NCI-H526 (cell line): ENCODE data around the gene C3orf49.

ENCODE experiments used
- DNase-seq, 2 experiments: peaks; one replicate each; lab custom pipeline; 2025; lab: John Stamatoyannopoulos, UW

The C3orf49 gene

GRCh38 chr3:63851287-63851686 is 32.2 kb downstream of the C3orf49 start:
- DNase-seq, result no peak

GRCh38 chr3:63853106-63853505 is 34.0 kb downstream of the C3orf49 start:
- no peak for DNase-seq

GRCh38 chr3:63855333-63855940 is 36.3 kb downstream of the C3orf49 start:
- DNase-seq, result no peak

GRCh38 chr3:63857311-63857710 is 38.2 kb downstream of the C3orf49 start:
- DNase-seq, result no peak

GRCh38 chr3:63860776-63861175 is 41.7 kb downstream of the C3orf49 start:
- no peak for DNase-seq

- DNase-seq, result no peak
Observed at GRCh38 chr3:63861306-63861705, 42.2 kb downstream of the C3orf49 start.

GRCh38 chr3:63862804-63863149 is 43.7 kb downstream of the C3orf49 start:
- no peak for DNase-seq

GRCh38 chr3:63863150-63864007 is 44.3 kb downstream of the C3orf49 start, which contains the start of the genes ATXN7 and THOC7:
Gene ATXN7 (plus strand): TSS chr3:63863867. CDS start chr3:63912599, 48,732 bp downstream.
Gene THOC7 (minus strand): TSS chr3:63863805. CDS start chr3:63863790, 15 bp downstream.
- peak in 1 of 2 experiments; percentile 65 for DNase-seq

- peak in 1 of 2 experiments; percentile 57 for DNase-seq
Observed at GRCh38 chr3:63864008-63864964, 45.2 kb downstream of the C3orf49 start.

- DNase-seq, result no peak
Observed at GRCh38 chr3:63864965-63865327, 45.8 kb downstream of the C3orf49 start.

- DNase-seq, result no peak
Observed at GRCh38 chr3:63867225-63867624, 48.1 kb downstream of the C3orf49 start.

GRCh38 chr3:63869940-63870614 is 51.0 kb downstream of the C3orf49 start:
- DNase-seq, result no peak

- no peak for DNase-seq
Observed at GRCh38 chr3:63870615-63871005, 51.5 kb downstream of the C3orf49 start.

GRCh38 chr3:63872135-63872924 is 53.2 kb downstream of the C3orf49 start:
- no peak for DNase-seq

- DNase-seq, result no peak
Observed at GRCh38 chr3:63874769-63875168, 55.7 kb downstream of the C3orf49 start.

- no peak for DNase-seq
Observed at GRCh38 chr3:63875510-63875909, 56.4 kb downstream of the C3orf49 start.

GRCh38 chr3:63876260-63876659 is 57.2 kb downstream of the C3orf49 start:
- no peak for DNase-seq

GRCh38 chr3:63877737-63878393 is 58.8 kb downstream of the C3orf49 start:
- DNase-seq, result no peak

- DNase-seq, result no peak
Observed at GRCh38 chr3:63878394-63879060, 59.4 kb downstream of the C3orf49 start.

GRCh38 chr3:63880653-63881052 is 61.6 kb downstream of the C3orf49 start:
- no peak for DNase-seq
